Kidney (tissue), 14 donors: Measurements from ENCODE around the gene EIF4A2. TPM values are rescaled to one million over a fixed set of nuclear protein-coding genes. Genes with fewer than 3 reads are reported as not detected.

Source experiments
- DNase-seq, 5 donors: peaks; one replicate each; pipeline ENCODE4 v3.0.0-alpha.2; 2013 to 2020
- FAIRE-seq: peaks from 2 replicates; lab custom pipeline; 2012; peaks lifted over from hg19 to GRCh38; lab: Jason Lieb, UNC
- H3K27ac ChIP-seq, 2 donors: one replicate each; pipeline ENCODE4 v1.7.0; 2013; ENCODE audit warnings: low read depth in 2 of 2, low read length in 2 of 2, inconsistent platforms in 1 of 2
- H3K27me3 ChIP-seq: one replicate; pipeline ENCODE4 v1.7.1; 2013; ENCODE audit warnings: low read length, inconsistent platforms; ENCODE audit not compliant: control insufficient read depth, insufficient read depth
- H3K36me3 ChIP-seq, 3 donors: one replicate each; pipeline versions ENCODE4 v1.7.0 to v1.7.1; 2013; ENCODE audit warnings: low read length in 3 of 3, control low read depth in 1 of 3, inconsistent platforms in 1 of 3; ENCODE audit not compliant: insufficient read depth in 3 of 3, control insufficient read depth in 2 of 3
- H3K4me1 ChIP-seq, 3 donors: one replicate each; pipeline versions ENCODE4 v1.7.0 to v1.7.1; 2013; ENCODE audit warnings: low read length in 3 of 3, inconsistent platforms in 1 of 3, low read depth in 1 of 3; ENCODE audit not compliant: control insufficient read depth in 2 of 3, insufficient read depth in 2 of 3
- H3K4me3 ChIP-seq, 3 donors: one replicate each; pipeline versions ENCODE4 v1.7.0 to v1.8.1; 2013; ENCODE audit warnings: low read length in 3 of 3, control low read depth in 1 of 3, inconsistent platforms in 1 of 3
- H3K9ac ChIP-seq, 3 donors: one replicate each; pipeline versions ENCODE4 v1.7.0 to v1.7.1; 2013; ENCODE audit warnings: low read length in 3 of 3, control low read depth in 1 of 3, inconsistent platforms in 1 of 3
- H3K9me3 ChIP-seq, 3 donors: one replicate each; pipeline versions ENCODE4 v1.7.0 to v1.7.1; 2013; ENCODE audit warnings: low read length in 3 of 3, control low read depth in 1 of 3, inconsistent platforms in 1 of 3; ENCODE audit not compliant: control insufficient read depth in 2 of 3, insufficient read depth in 1 of 3
- intact Hi-C: fragments of 100-400 bp; cut with DNase I; formaldehyde crosslinking; loops from one replicate; pipeline ENCODE4 v1.11.1; 2022
- polyA plus RNA-seq: library from polyadenylated mRNA; stranded (reverse); fragments of 350-450 nt; fragmentation: Illumina TruSeq; extraction: RNeasy Lipid Tissue Mini Kit (QIAGEN cat#74804); gene quantifications from one replicate; pipeline ENCODE4 v1.2.3, GENCODE V29; 2014; ENCODE audit warnings: low read depth, low replicate concordance; ENCODE audit not compliant: insufficient read depth
- total RNA-seq: library from RNA; stranded (reverse); fragmentation: NEBNext Ultra II Directional; extraction: Animal tissue kit (Norgen Biotek cat#: 25700); gene quantifications from one replicate; pipeline ENCODE4 v1.2.1, GENCODE V29; 2021
- TF ChIP-seq, protein P1 (sequence below): IDR thresholded peaks from 3 replicates; pipeline ENCODE4 v1.5.1; 2012; ENCODE audit warnings: mild to moderate bottlenecking, moderate library complexity, borderline replicate concordance; ENCODE audit not compliant: insufficient read depth; ENCODE audit errors: extremely low read depth
- donor health status: control.
- donor health status: control.
- donor health status: control.
- donor health status: control.
- donor health status: control.
- donor health status: DM: yes; HTN: yes; CAD: no.
- donor health status: Normal renal cell carcinoma (clear cell type).

EIF4A2 gene
- total and polyA plus RNA-seq, 2 donors from 2014 or later = 310 to 333 TPM

DNA sequence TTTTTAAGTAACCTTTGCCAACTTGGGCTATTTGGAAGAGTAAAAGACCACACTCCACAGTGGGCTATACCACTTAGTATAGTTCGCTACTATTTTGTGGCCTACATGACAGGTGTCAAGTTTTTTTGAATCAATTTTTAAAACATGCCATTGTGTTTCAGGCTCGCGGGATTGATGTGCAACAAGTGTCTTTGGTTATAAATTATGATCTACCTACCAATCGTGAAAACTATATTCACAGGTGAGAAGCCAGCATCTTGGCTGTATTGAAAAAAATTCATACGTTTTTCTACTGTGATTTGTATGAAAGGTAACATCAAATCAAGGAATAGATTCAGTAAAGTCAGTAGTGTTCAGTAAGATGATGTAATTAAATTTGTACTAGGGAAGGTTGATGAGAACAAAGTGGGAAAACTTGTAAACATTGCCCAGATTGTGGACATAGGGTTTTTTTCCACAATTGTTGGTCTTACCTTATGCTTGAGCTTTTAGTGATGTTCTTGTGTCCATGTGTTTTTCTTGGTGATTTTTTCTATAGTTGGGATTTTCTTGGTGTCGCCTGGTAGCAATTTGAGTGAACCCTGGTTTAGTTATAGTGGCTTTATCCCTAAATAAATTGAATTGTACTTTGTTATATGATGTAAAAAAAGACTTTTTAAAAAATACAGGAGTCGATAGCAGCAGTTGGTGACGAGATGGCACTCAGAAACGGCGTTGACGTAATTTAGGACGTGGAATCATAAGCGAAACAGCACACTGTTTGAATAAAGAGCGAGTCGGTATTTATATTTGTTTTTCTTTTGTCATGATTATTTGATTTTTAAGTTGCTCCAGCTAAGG, 4.5 kb downstream of the EIF4A2 start:
- no peak for FAIRE-seq
- intact Hi-C loops = no loop called here
- no peak for DNase-seq
- TF ChIP-seq, protein P1, sequence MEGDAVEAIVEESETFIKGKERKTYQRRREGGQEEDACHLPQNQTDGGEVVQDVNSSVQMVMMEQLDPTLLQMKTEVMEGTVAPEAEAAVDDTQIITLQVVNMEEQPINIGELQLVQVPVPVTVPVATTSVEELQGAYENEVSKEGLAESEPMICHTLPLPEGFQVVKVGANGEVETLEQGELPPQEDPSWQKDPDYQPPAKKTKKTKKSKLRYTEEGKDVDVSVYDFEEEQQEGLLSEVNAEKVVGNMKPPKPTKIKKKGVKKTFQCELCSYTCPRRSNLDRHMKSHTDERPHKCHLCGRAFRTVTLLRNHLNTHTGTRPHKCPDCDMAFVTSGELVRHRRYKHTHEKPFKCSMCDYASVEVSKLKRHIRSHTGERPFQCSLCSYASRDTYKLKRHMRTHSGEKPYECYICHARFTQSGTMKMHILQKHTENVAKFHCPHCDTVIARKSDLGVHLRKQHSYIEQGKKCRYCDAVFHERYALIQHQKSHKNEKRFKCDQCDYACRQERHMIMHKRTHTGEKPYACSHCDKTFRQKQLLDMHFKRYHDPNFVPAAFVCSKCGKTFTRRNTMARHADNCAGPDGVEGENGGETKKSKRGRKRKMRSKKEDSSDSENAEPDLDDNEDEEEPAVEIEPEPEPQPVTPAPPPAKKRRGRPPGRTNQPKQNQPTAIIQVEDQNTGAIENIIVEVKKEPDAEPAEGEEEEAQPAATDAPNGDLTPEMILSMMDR = no peak
- Histone ChIP-seq H3K4me3 (peak overlapping the region in 1 of 3 donors; percentile 4), H3K27me3 (no peaks in the 10 kb centered on the region), H3K9me3 (no peaks in the 10 kb centered on the region), H3K27ac (no peak overlapping the region), H3K36me3 (peaks cover 44 to 49% (median 49%) of the 10 kb centered on the region in 3 donors), H3K9ac (no peak overlapping the region), H3K4me1 (peaks cover 11 to 31% (median 24%) of the 10 kb centered on the region in 3 donors)

DNA sequence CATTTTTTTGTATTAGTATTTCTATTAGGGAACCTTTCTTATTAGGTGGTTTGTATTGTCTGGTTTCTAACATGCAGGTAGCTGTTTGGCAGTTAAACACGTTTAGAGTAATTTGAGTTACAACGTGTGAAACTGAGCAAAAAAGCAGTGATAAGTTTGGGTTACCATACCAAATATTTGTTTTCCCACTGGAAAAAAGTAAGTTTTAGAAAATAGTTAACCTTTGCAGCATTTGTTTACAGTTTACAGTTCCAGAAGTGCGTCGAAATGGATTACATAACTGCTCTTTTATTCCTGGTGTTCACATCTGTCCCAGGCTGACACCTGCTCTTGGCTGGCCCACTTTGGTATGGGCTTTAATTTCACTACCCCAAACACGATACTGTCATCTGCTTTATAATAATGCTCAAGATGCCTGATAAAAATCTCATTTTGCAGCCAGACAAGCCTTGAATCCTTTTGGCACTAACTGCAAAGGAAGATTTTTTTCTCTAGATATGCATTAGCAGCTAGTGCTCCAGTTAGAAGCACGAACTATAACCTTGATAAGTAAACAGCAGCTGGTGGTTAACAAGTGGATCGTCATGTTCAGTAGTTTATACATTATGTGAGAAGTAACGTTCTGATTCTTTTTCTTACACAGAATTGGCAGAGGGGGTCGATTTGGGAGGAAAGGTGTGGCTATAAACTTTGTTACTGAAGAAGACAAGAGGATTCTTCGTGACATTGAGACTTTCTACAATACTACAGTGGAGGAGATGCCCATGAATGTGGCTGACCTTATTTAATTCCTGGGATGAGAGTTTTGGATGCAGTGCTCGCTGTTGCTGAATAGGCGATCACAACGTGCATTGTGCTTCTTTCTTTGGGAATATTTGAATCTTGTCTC, 5.3 kb downstream of the EIF4A2 start:
- Histone ChIP-seq H3K4me3 (no peak overlapping the region), H3K27me3 (no peaks in the 10 kb centered on the region), H3K36me3 (peaks cover 44 to 49% (median 49%) of the 10 kb centered on the region in 3 donors), H3K4me1 (peaks cover 11 to 31% (median 24%) of the 10 kb centered on the region in 3 donors), H3K9me3 (no peaks in the 10 kb centered on the region), H3K9ac (no peak overlapping the region), H3K27ac (no peak overlapping the region)
- no peak for FAIRE-seq
- no peak for DNase-seq
- TF ChIP-seq, protein P1 = no peak
- intact Hi-C loops = no loop called here

DNA sequence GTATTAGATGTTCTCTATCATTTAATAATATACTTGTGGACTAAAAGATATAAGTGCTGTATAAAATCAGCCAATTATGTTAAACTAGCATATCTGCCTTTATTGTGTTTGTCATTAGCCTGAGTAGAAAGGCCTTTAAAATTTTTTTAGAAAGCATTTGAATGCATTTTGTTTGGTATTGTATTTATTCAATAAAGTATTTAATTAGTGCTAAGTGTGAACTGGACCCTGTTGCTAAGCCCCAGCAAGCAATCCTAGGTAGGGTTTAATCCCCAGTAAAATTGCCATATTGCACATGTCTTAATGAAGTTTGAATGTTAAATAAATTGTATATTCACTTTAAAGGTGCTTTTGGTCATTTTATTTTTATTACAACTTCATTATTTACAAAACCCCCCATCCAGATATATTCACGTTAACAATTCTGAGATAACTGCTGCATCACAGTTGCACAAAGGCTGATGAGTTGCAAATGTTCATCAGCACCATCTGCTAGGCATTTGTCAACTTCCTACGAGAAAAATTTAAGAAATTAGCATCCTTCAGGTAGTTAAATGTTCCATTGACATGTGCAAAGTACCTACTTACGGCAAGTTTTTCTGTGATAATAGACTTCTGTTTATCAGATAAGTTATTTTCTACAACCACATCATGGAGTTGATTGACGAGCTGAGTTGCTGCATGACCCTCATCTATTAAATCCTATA, 6.3 kb downstream of the EIF4A2 start:
- H3K27me3 ChIP-seq = no peaks in the 10 kb centered on the region
- H3K4me3 ChIP-seq = no peak overlapping the region
- FAIRE-seq = no peak
- DNase-seq = no peak
- peaks cover 11 to 31% (median 22%) of the 10 kb centered on the region in 3 donors for H3K4me1 ChIP-seq
- TF ChIP-seq, protein P1 = no peak
- peaks cover 41 to 50% (median 43%) of the 10 kb centered on the region in 3 donors for H3K36me3 ChIP-seq
- H3K27ac ChIP-seq = no peak overlapping the region
- H3K9ac ChIP-seq = no peak overlapping the region
- intact Hi-C loops = no loop called here
- no peaks in the 10 kb centered on the region for H3K9me3 ChIP-seq
